ENCODE results near the gene MTHFD1L. TPM values are rescaled to one million over a fixed set of nuclear protein-coding genes. Genes with fewer than 3 reads are reported as not detected.
"Not testable (repeated sequence)": the region's sequence is repeated elsewhere in the genome, so short reads cannot be mapped to it uniquely, and the experiment has no call there.

The MTHFD1L gene
- total RNA-seq (18.0 and 18.2 TPM in 2 replicates), polyA plus RNA-seq (32.8 and 37.9 TPM in 2 replicates)

- H3K36me3 ChIP-seq, result no peaks in the 10 kb centered on the region
- H3K4me1 ChIP-seq (ENCODE audit: low read depth), result peaks cover 12% of the 10 kb centered on the region
- no peaks in the 10 kb centered on the region for H3K27me3 ChIP-seq
- TF ChIP-seq CTCF (IDR thresholded peaks at IDR 0.05; ENCODE audit: low read depth, low read length), result peak; percentile 32
- peak; percentile 88 to 92 for DNase-seq (ENCODE audit: low read depth in 1 of 2, low spot score in 1 of 2)
- H3K4me3 ChIP-seq, result peak within 1 kb of the TSS; percentile 73
- peak within 1 kb of the TSS; percentile 81 for H3K27ac ChIP-seq
- H3K9me3 ChIP-seq (ENCODE audit: low read depth), result no peaks in the 10 kb centered on the region
Observed at GRCh38 chr6:150865406-150866146, at the start of gene MTHFD1L. MTHFD1L (plus strand) TSS chr6:150865702; CDS start chr6:150865823, 121 bp downstream.

GRCh38 chr6:150816554-150816953 is 48.9 kb upstream of the MTHFD1L start:
- H3K36me3 ChIP-seq; H3K27me3 ChIP-seq; DNase-seq (ENCODE audit: low read depth in 1 of 2, low spot score in 1 of 2); H3K4me1 ChIP-seq (ENCODE audit: low read depth); H3K9me3 ChIP-seq (ENCODE audit: low read depth); H3K4me3 ChIP-seq; H3K27ac ChIP-seq: not testable (repeated sequence)

GRCh38 chr6:150822932-150823331 is 42.6 kb upstream of the MTHFD1L start:
- Histone ChIP-seq H3K4me1 (ENCODE audit: low read depth) (no peaks in the 10 kb centered on the region), H3K9me3 (ENCODE audit: low read depth) (no peaks in the 10 kb centered on the region), H3K27ac (no peak overlapping the region), H3K4me3 (no peak overlapping the region), H3K36me3 (no peaks in the 10 kb centered on the region), H3K27me3 (no peaks in the 10 kb centered on the region)
- DNase-seq (ENCODE audit: low read depth in 1 of 2, low spot score in 1 of 2), result no peak
- no peak for TF ChIP-seq CTCF (IDR thresholded peaks at IDR 0.05; ENCODE audit: low read depth, low read length)

GRCh38 chr6:150826788-150827187 is 38.7 kb upstream of the MTHFD1L start:
- H3K27ac ChIP-seq, result no peak overlapping the region
- H3K9me3 ChIP-seq (ENCODE audit: low read depth), result no peaks in the 10 kb centered on the region
- DNase-seq (ENCODE audit: low read depth in 1 of 2, low spot score in 1 of 2), result no peak
- no peaks in the 10 kb centered on the region for H3K36me3 ChIP-seq
- H3K4me3 ChIP-seq, result no peak overlapping the region
- no peaks in the 10 kb centered on the region for H3K27me3 ChIP-seq
- no peak for TF ChIP-seq CTCF (IDR thresholded peaks at IDR 0.05; ENCODE audit: low read depth, low read length)
- H3K4me1 ChIP-seq (ENCODE audit: low read depth), result no peaks in the 10 kb centered on the region

GRCh38 chr6:150828107-150828506 is 37.4 kb upstream of the MTHFD1L start:
- not testable (repeated sequence) for H3K27ac ChIP-seq; DNase-seq (ENCODE audit: low read depth in 1 of 2, low spot score in 1 of 2); H3K27me3 ChIP-seq; H3K4me1 ChIP-seq (ENCODE audit: low read depth); H3K4me3 ChIP-seq; H3K36me3 ChIP-seq; H3K9me3 ChIP-seq (ENCODE audit: low read depth)

GRCh38 chr6:150830439-150831165 is 34.9 kb upstream of the MTHFD1L start:
- Histone ChIP-seq H3K36me3 (no peaks in the 10 kb centered on the region), H3K4me3 (no peak overlapping the region), H3K27me3 (no peaks in the 10 kb centered on the region), H3K4me1 (ENCODE audit: low read depth) (no peaks in the 10 kb centered on the region), H3K27ac (no peak overlapping the region), H3K9me3 (ENCODE audit: low read depth) (no peaks in the 10 kb centered on the region)
- no peak for TF ChIP-seq CTCF (IDR thresholded peaks at IDR 0.05; ENCODE audit: low read depth, low read length)
- no peak for DNase-seq (ENCODE audit: low read depth in 1 of 2, low spot score in 1 of 2)

Measured in cardiac muscle cell (in vitro differentiated cells and primary cell).